Natural killer cell (primary cell): ENCODE data around the gene NAA60. TPM values are rescaled to one million over a fixed set of nuclear protein-coding genes. Genes with fewer than 3 reads are reported as not detected.
A peak's percentile ranks its signal among the peaks of the same experiment; 100 is the strongest.

Source experiments
- ATAC-seq, 3 donors: fragments of 150-1000 bp in 2 of 3; fragments of 200-7000 bp in 1 of 3; cut with Tn5 transposase; 1 replicate in 1 of 3; 2 replicates in 2 of 3; pipeline ENCODE4 v1.10.0; 2021; ENCODE audit warnings: mild to moderate bottlenecking in 2 of 3, moderate library complexity in 2 of 3
- DNase-seq, 2 donors: peaks; one replicate each; pipeline versions ENCODE4 v3.0.0 to v3.0.0-alpha.2; 2013 to 2021; ENCODE audit warnings: mixed read lengths in 1 of 2
- H3K27ac ChIP-seq: one replicate; pipeline ENCODE4 v1.5.1; 2013; ENCODE audit warnings: mild to moderate bottlenecking, low read length
- H3K27me3 ChIP-seq: one replicate; pipeline ENCODE4 v1.6.1; 2013; ENCODE audit warnings: low read length; ENCODE audit not compliant: control insufficient read depth, insufficient read depth
- H3K36me3 ChIP-seq: one replicate; pipeline ENCODE4 v1.6.1; 2013; ENCODE audit warnings: low read length; ENCODE audit not compliant: control insufficient read depth, insufficient read depth
- H3K4me1 ChIP-seq: one replicate; pipeline ENCODE4 v1.6.1; 2013; ENCODE audit warnings: low read length; ENCODE audit not compliant: control insufficient read depth, insufficient read depth
- H3K4me3 ChIP-seq: one replicate; pipeline ENCODE4 v1.5.1; 2013; ENCODE audit warnings: low read length
- H3K9me3 ChIP-seq: one replicate; pipeline ENCODE4 v1.6.1; 2013; ENCODE audit warnings: low read length; ENCODE audit not compliant: control insufficient read depth, insufficient read depth
- H3K27ac Mint-ChIP-seq, 2 donors: one replicate each; pipeline ENCODE4 v1.8.0; 2022; ENCODE audit warnings: mild to moderate bottlenecking in 2 of 2, mixed read lengths in 2 of 2, moderate library complexity in 1 of 2
- H3K27me3 Mint-ChIP-seq, 2 donors: one replicate each; pipeline ENCODE4 v1.8.0; 2022; ENCODE audit warnings: low read depth in 2 of 2, mixed read lengths in 2 of 2
- H3K36me3 Mint-ChIP-seq: one replicate; pipeline ENCODE4 v1.8.0; 2022; ENCODE audit warnings: mixed read lengths
- H3K4me1 Mint-ChIP-seq, 2 donors: one replicate each; pipeline ENCODE4 v1.8.0; 2022; ENCODE audit warnings: mixed read lengths in 2 of 2
- H3K4me3 Mint-ChIP-seq: one replicate; pipeline ENCODE4 v1.8.0; 2022; ENCODE audit warnings: mild to moderate bottlenecking, moderate library complexity, mixed read lengths
- H3K9me3 Mint-ChIP-seq, 2 donors: one replicate each; pipeline ENCODE4 v1.8.0; 2022; ENCODE audit warnings: mixed read lengths in 2 of 2
- CTCF ChIP-seq: fragments of 200-600 bp; IDR thresholded peaks from one replicate; pipeline ENCODE4 v1.8.0; 2022; ENCODE audit warnings: antibody characterized with exemption
- WGBS: methylation state at CpG from one replicate; pipeline ENCODE4 v1.1.7; 2013; ENCODE audit warnings: missing lambda C conversion rate; ENCODE audit not compliant: insufficient coverage; 5-methylcytosine and 5-hydroxymethylcytosine counted together
- intact Hi-C: fragments of 100-400 bp; cut with micrococcal nuclease; formaldehyde crosslinking; loops from one replicate; pipeline ENCODE4 v1.14.2; 2022
- total RNA-seq, 4 donors: library from RNA; stranded (reverse); fragments of 120-200 nt in 1 of 4; gene quantifications; one replicate each; pipeline versions ENCODE4 v1.2.3 to v1.2.4, GENCODE V29; 2013 to 2022

NAA60 gene
- total RNA-seq, 3 donors from 2014 or later (not counting 1 experiment from before 2014, with no cell fraction given): 45.1 to 69.0 (median 58.9) TPM

GRCh38 chr16:3431779-3432219 is 11.7 kb upstream of the NAA60 start:
- peaks cover 9 to 17% of the 10 kb centered on the region in 2 donors for H3K4me1 Mint-ChIP-seq
- H3K9me3 Mint-ChIP-seq: peaks cover 0 to 3% of the 10 kb centered on the region in 2 donors
- Histone ChIP-seq H3K36me3 (no peaks in the 10 kb centered on the region), H3K9me3 (peaks cover 11% of the 10 kb centered on the region), H3K4me3 (no peak overlapping the region), H3K27me3 (no peaks in the 10 kb centered on the region), H3K4me1 (peaks cover 9% of the 10 kb centered on the region), H3K27ac (peak overlapping the region; percentile 43)
- intact Hi-C loops: no loop called here
- no peaks in the 10 kb centered on the region for H3K27me3 Mint-ChIP-seq
- WGBS: 67% methylated on average over 26 of the region's 26 CpGs
- no peak for TF ChIP-seq CTCF
- H3K36me3 Mint-ChIP-seq: peaks cover 6% of the 10 kb centered on the region
- H3K4me3 Mint-ChIP-seq: peak overlapping the region; percentile 76
- peak overlapping the region; percentile 72 to 78 for H3K27ac Mint-ChIP-seq
- ATAC-seq: peak; percentile 87 to 95 (median 90)
- peak; percentile 46 to 57 for DNase-seq

GRCh38 chr16:3434373-3434772 is 9.1 kb upstream of the NAA60 start:
- peaks cover 0 to 2% of the 10 kb centered on the region in 2 donors for H3K27me3 Mint-ChIP-seq
- Histone ChIP-seq H3K9me3 (peaks cover 11% of the 10 kb centered on the region), H3K36me3 (no peaks in the 10 kb centered on the region), H3K4me1 (peaks cover 9% of the 10 kb centered on the region), H3K27me3 (no peaks in the 10 kb centered on the region), H3K27ac (no peak overlapping the region), H3K4me3 (no peak overlapping the region)
- H3K36me3 Mint-ChIP-seq: peaks cover 6% of the 10 kb centered on the region
- no peak overlapping the region for H3K4me3 Mint-ChIP-seq
- intact Hi-C loops: no loop called here
- DNase-seq (no peak), ATAC-seq (no peak)
- no peak overlapping the region for H3K27ac Mint-ChIP-seq
- H3K9me3 Mint-ChIP-seq: peaks cover 0 to 3% of the 10 kb centered on the region in 2 donors
- H3K4me1 Mint-ChIP-seq: peaks cover 9 to 17% of the 10 kb centered on the region in 2 donors
- no peak for TF ChIP-seq CTCF

- no peak overlapping the region for H3K27ac ChIP-seq
- H3K4me1 Mint-ChIP-seq: peaks cover 13 to 16% of the 10 kb centered on the region in 2 donors
- H3K4me3 Mint-ChIP-seq: no peak overlapping the region
- H3K4me1 ChIP-seq: peaks cover 13% of the 10 kb centered on the region
- peak overlapping the region in 1 of 2 donors; percentile 23 for H3K27ac Mint-ChIP-seq
- peaks cover 8% of the 10 kb centered on the region for H3K36me3 Mint-ChIP-seq
- no CpG with 5 or more reads among the region's 4 CpGs for WGBS
- H3K27me3 ChIP-seq: no peaks in the 10 kb centered on the region
- intact Hi-C loops: no loop called here
- H3K27me3 Mint-ChIP-seq: peaks cover 4 to 6% of the 10 kb centered on the region in 2 donors
- H3K4me3 ChIP-seq: no peak overlapping the region
- ATAC-seq: no peak
- peaks cover 3% of the 10 kb centered on the region for H3K36me3 ChIP-seq
- TF ChIP-seq CTCF: no peak
- H3K9me3 ChIP-seq: no peaks in the 10 kb centered on the region
- H3K9me3 Mint-ChIP-seq: peaks cover 0 to 7% of the 10 kb centered on the region in 2 donors
- no peak for DNase-seq
These were observed 3.8 kb upstream of the NAA60 start for GRCh38 chr16:3439637-3440036.

- H3K27ac Mint-ChIP-seq: peak overlapping the region; percentile 93 to 94
- intact Hi-C loops: no loop called here
- H3K4me3 ChIP-seq: peak overlapping the region; percentile 77
These were observed 530 bp downstream of the NAA60 start for GRCh38 chr16:3444032-3444388.

More at GRCh38 chr16:3444032-3444388, 530 bp downstream of the NAA60 start:
- ATAC-seq (peak; percentile 45 to 62 (median 49)), DNase-seq (peak in 1 of 2 donors; percentile 63)
- peaks cover 13% of the 10 kb centered on the region for H3K4me1 ChIP-seq
- no peak for TF ChIP-seq CTCF
- Mint-ChIP-seq H3K9me3 (peaks cover 0 to 7% of the 10 kb centered on the region in 2 donors), H3K27me3 (peaks cover 4 to 6% of the 10 kb centered on the region in 2 donors), H3K36me3 (peaks cover 8% of the 10 kb centered on the region), H3K4me1 (peaks cover 14 to 18% of the 10 kb centered on the region in 2 donors), H3K4me3 (peak overlapping the region; percentile 99)
- H3K27me3 ChIP-seq: no peaks in the 10 kb centered on the region
- WGBS: 41% methylated on average over 9 of the region's 10 CpGs
- H3K36me3 ChIP-seq: peaks cover 5% of the 10 kb centered on the region
- H3K27ac ChIP-seq: peak overlapping the region; percentile 79
- no peaks in the 10 kb centered on the region for H3K9me3 ChIP-seq
